Bone marrow (tissue), 2 donors: ENCODE measurements around the gene DDA1.
A peak's percentile ranks its signal among the peaks of the same experiment; 100 is the strongest.

Experiments
- DNase-seq, 2 donors: peaks; one replicate each; lab custom pipeline; 2025; lab: John Stamatoyannopoulos, UW

DDA1 gene

DNA sequence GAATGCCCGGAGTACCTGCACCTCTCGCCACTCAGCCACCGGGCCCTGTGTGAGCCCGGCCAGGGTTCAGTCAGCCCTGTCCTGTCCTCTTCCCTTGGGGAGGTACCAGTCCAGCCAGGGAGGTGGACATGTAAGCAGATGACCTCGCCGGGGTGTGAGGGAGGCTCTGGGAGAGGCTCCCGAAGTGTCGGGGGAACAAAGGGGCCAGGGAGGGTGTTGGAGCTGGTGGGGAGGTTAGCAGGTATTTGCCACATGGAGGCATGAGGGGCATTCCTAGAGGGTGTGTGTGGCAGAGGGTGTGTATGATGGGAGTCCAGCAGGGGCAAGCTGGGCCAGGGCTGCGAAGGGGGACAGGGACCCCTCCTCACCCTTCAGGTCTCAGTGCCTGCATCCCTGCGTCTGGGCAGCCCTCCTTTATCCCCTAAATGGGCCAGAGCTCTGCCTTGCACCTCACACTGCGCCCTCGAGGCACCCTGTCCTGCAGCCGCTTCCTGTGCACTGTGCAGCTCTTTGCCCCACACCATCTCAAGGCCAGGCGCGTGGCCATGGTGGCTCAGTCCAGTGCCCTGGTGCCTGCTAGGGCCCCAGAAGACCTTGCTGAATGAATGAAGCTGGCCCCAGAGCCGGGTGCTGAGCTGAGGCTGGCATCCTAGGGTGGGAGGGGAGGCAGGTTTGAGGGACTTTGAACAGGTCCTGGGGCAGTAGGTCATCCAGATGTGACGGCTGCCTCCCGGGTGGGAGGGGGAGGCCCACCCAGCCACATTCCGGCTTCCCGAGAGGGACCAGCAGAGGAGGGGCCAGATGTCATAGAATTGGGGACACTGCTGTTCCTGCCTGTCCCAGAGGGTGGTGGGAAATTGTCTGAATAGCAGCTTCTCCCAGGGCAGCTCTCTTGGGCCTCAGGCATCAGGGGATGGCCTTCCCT is 3.1 kb downstream of the DDA1 start:
- DNase-seq = no peak

- DNase-seq = no peak
Observed at GRCh38 chr19:17314007-17314593, 4.7 kb downstream of the DDA1 start.

DNA sequence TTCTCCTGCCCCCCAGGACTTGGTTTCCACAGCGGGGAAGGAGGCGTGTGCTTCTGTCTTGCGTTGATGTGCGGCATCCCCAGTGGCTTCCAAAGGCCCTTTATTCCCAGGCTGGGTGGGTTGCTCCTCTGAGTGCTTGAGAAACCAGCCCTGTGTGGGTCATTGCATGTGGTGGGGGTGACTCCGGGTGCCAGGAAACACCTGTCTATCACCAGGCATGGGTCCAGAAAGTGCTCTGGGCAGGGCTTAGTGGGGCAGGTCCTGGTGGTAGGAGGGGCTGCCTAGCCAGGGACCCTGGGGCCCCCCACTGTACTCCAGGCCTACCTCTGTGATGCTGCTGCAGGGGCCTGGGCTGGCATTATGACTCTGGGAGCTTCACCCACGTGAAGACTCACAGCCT is 9.6 kb downstream of the DDA1 start:
- no peak for DNase-seq

GRCh38 chr19:17319473-17320238 is 10.3 kb downstream of the DDA1 start:
- DNase-seq = no peak

DNA sequence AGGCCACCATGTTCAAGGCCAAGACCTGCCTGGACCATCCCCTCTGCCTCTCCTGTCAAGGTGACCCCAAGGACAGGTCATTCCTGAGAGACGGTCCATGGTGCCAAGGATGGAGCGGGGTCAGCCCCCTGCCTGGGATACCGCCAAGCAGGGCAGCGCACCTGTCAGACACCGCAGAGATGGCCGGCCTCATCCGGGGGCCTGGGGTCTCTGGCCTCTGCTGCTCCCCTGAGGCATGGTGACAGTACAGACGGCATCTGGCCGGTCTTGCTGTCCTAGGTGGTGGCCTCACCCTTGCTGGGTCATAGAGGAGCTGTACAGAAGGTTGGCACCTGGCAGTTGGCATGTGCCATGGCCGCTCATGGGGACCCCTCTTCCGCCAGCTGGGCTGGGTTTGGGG is 11.1 kb downstream of the DDA1 start:
- DNase-seq = no peak

GRCh38 chr19:17321655-17322489 is 12.5 kb downstream of the DDA1 start:
- DNase-seq = no peak

GRCh38 chr19:17322854-17323253 is 13.5 kb downstream of the DDA1 start:
- DNase-seq = no peak

GRCh38 chr19:17323300-17323963 is 14.1 kb downstream of the DDA1 start:
- no peak for DNase-seq

DNA sequence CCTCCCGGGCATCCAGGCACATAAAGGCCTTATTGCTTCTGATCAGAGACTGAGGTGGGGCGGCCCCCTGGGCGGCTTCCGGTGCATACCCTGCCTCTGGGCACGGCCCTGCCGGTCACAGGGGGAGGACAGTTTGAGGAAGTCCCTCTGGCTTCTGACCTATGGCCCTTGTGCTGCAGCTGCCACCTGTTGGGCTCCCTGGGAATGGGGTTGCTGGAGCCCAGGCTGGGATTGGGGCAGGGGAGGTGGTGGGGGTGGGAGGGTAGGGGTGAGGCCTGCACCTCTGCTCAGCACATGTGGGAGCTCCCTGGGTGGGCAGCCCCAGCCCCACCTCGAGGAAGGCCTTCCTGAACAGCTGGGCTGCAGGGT is 14.6 kb downstream of the DDA1 start:
- no peak for DNase-seq

- no peak for DNase-seq
Observed at GRCh38 chr19:17324357-17325114, 15.2 kb downstream of the DDA1 start.

GRCh38 chr19:17325133-17325532 is 15.8 kb downstream of the DDA1 start:
- DNase-seq = no peak

DNA sequence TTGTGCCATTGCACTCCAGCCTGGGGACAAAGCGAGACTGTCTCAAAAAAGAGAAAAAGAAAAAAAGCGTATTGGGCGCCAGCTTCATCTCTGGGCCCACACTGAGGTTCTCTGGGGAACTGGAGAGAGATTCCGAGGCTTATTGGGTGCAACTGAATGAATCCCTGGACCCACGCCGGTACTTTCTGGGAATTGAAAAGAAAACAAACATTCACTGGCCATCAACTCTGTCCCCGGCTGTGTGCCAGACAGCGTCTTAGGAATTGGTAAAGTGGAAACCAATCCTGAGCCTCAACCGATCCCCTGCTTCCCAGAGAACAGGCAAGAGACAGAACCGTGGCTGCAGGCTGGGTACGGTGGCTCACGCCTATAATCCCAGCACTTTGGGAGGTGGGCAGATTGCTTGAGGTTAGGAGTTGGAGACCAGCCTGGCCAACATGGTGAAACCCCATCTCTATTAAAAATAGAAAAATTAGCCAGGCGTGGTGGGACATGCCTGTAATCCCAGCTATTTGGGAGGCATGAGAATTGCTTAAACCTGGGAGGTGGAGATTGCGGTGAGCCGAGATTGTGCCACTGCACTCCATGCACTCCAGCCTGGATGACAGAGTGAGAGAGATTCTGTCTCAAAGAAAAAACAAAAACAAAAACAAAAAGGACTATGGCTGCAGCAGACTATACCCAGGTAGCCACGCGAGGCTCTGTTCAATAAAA is 16.7 kb downstream of the DDA1 start:
- DNase-seq = no peak

GRCh38 chr19:17326595-17326966 is 17.2 kb downstream of the DDA1 start:
- DNase-seq = no peak

GRCh38 chr19:17327068-17327653 is 17.8 kb downstream of the DDA1 start:
- no peak for DNase-seq

DNA sequence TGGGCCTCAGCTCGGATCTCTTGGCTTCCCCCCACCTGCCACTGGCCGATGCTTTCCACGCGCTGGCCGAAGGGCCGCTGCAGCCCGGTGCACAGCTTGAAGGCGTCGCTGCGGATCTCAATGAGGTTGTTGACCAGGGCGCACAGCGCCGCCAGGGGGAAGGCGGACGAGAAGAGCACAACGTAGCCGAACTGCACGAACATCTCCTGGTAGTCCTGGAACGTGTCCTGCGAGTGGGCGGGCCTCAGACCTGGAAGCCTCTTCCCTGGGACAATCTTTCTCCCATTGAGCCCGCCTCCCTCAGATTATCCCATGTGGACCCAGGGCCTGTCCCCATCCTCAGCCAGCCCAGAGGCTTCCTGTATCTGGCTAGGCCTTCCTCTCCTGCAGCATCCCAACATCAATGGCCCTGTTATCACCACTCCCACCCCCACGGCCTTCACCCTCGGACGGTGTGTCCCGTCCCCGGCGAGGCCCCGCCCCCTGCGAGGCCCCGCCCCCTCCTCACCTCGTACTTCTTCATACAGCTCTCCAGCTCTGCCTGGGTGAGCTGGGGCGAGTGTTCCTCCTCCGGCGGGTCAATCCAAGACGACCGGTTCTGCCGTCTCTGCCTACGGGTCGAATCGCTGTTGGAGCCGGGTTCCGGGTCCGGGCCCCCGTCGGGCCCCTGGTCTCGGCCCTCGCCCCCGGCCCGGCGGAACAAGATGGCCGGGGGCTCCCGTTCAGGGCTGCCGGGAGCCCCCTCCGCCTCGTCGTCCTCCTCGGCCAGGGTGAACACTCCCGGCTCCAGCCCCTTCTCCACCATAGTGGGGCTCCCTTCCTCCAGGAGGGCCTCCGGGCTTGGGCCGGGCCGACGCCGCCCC is 18.5 kb downstream of the DDA1 start:
- DNase-seq = peak in 1 of 2 donors; percentile 26

DNA sequence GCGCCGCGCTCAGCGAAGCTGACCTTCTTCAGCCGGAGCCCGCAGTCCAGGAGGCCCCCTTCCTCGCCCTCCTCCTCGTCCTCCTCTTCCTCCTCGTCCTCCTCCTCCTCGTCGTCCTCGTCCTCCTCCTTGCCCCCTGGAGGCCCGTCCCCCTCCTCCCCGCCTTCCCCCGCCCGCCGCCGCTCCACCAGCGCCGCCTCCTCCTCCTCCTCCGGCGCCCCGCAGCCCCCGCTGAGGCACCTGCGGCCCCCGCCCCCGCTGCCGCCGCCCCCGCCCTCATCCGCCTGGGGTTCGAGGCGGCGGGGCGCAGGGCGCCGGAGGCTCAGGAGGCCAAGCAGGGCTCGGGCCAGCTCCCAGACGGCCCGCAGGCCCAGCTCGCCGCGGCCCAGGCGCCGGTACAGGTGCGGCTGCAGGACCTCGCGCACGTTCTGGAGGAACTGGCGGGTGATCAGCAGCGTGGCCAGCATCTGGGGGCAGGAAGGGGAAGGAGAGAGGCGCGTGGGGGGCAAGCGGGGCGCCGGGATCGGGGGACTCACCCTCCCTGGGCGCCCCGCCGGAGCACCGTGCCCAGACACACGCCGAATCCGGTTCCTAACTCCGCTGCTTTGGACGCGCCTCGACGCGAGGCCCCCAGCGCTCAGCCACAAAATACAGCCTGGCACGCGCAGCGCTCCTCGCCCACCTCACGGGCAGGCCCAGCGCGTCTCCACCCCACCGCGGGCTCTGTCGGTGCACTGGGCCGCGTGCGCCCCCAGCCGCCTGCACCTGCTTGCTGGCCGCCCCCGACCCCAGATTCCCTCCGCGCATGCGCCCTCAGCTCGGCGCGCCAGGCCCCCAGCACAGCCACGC is 19.4 kb downstream of the DDA1 start:
- DNase-seq = peak in 1 of 2 donors; percentile 5

GRCh38 chr19:17329366-17330261 is 20.3 kb downstream of the DDA1 start:
- DNase-seq = no peak
